Stimulated activated CD4-positive, alpha-beta T cell treated with anti-CD3 and anti-CD28 coated beads, Interleukin-12 subunit alpha, Interleukin-12 subunit beta, amount 100 ng/mL, for 48 hours (primary cell): ENCODE results near the gene PTGDR.

Experiments used
- DNase-seq, 3 donors: peaks; one replicate each; pipeline ENCODE4 v3.0.0-alpha.2; 2020; ENCODE audit warnings: low read depth in 2 of 3, low spot score in 1 of 3

The PTGDR gene

GRCh38 chr14:52263190-52263589, 4.3 kb upstream of the PTGDR start:
- no peak for DNase-seq

- no peak for DNase-seq
Observed at GRCh38 chr14:52265253-52265652, 2.2 kb upstream of the PTGDR start.

- no peak for DNase-seq
Observed at GRCh38 chr14:52266179-52266578, 1.3 kb upstream of the PTGDR start.

GRCh38 chr14:52266782-52267181, 716 bp upstream of the PTGDR start:
- DNase-seq = no peak

- no peak for DNase-seq
Observed at GRCh38 chr14:52268279-52269061, 972 bp downstream of the PTGDR start.

- no peak for DNase-seq
Observed at GRCh38 chr14:52269100-52269499, 1.6 kb downstream of the PTGDR start.

- no peak for DNase-seq
Observed at GRCh38 chr14:52269982-52270381, 2.5 kb downstream of the PTGDR start.

GRCh38 chr14:52271538-52271937, 4.0 kb downstream of the PTGDR start:
- DNase-seq = no peak

GRCh38 chr14:52272375-52272774, 4.9 kb downstream of the PTGDR start:
- no peak for DNase-seq

GRCh38 chr14:52275372-52275771, 7.9 kb downstream of the PTGDR start:
- no peak for DNase-seq

- DNase-seq = no peak
Observed at GRCh38 chr14:52277552-52277951, 10.1 kb downstream of the PTGDR start.

GRCh38 chr14:52279408-52279807, 11.9 kb downstream of the PTGDR start:
- no peak for DNase-seq

GRCh38 chr14:52283099-52283498, 15.6 kb downstream of the PTGDR start:
- DNase-seq = no peak

- no peak for DNase-seq
Observed at GRCh38 chr14:52286661-52287649, 19.5 kb downstream of the PTGDR start.

- no peak for DNase-seq
Observed at GRCh38 chr14:52296378-52296777, 28.9 kb downstream of the PTGDR start.

- no peak for DNase-seq
Observed at GRCh38 chr14:52298795-52299194, 31.3 kb downstream of the PTGDR start.

GRCh38 chr14:52299692-52300278, 32.3 kb downstream of the PTGDR start:
- DNase-seq = no peak

GRCh38 chr14:52303236-52303635, 35.7 kb downstream of the PTGDR start:
- DNase-seq = no peak

- DNase-seq = no peak
Observed at GRCh38 chr14:52304248-52304904, 36.9 kb downstream of the PTGDR start.

GRCh38 chr14:52305014-52305413, 37.5 kb downstream of the PTGDR start:
- no peak for DNase-seq

GRCh38 chr14:52307376-52307775, 39.9 kb downstream of the PTGDR start:
- no peak for DNase-seq
